HUDEP-2 (cell line): ENCODE results near the gene C13orf46.

Source experiments
- DNase-seq, 76 experiments: peaks; one replicate each; lab custom pipeline; 2025; ENCODE audit not compliant: unreplicated experiment in 76 of 76; lab: John Stamatoyannopoulos, UW

The C13orf46 gene

GRCh38 chr13:113941571-113942191 lies 32.2 kb downstream of the C13orf46 start:
- DNase-seq = no peak

- DNase-seq = no peak
Measured at GRCh38 chr13:113939944-113940297, 34.0 kb downstream of the C13orf46 start.

GRCh38 chr13:113939129-113939943 lies 34.5 kb downstream of the C13orf46 start:
- no peak for DNase-seq

GRCh38 chr13:113938716-113939115 lies 35.2 kb downstream of the C13orf46 start:
- DNase-seq = no peak

GRCh38 chr13:113938246-113938645 lies 35.6 kb downstream of the C13orf46 start:
- DNase-seq = peak in 2 of 76 experiments; percentile 7 to 24

- DNase-seq = no peak
Measured at GRCh38 chr13:113937527-113938180, 36.2 kb downstream of the C13orf46 start.

- DNase-seq = no peak
Measured at GRCh38 chr13:113937073-113937472, 36.8 kb downstream of the C13orf46 start.

GRCh38 chr13:113936166-113936965 lies 37.5 kb downstream of the C13orf46 start:
- DNase-seq = no peak

- no peak for DNase-seq
Measured at GRCh38 chr13:113935001-113935844, 38.7 kb downstream of the C13orf46 start.

GRCh38 chr13:113934576-113934975 lies 39.3 kb downstream of the C13orf46 start:
- no peak for DNase-seq

GRCh38 chr13:113933901-113934300 lies 40.0 kb downstream of the C13orf46 start:
- no peak for DNase-seq

GRCh38 chr13:113931841-113932459 lies 41.9 kb downstream of the C13orf46 start:
- no peak for DNase-seq

- no peak for DNase-seq
Measured at GRCh38 chr13:113930671-113931637, 42.9 kb downstream of the C13orf46 start.

- no peak for DNase-seq
Measured at GRCh38 chr13:113929628-113930615, 44.0 kb downstream of the C13orf46 start.

GRCh38 chr13:113928685-113929627 lies 44.9 kb downstream of the C13orf46 start:
- no peak for DNase-seq
